IPS DF 19.7 (cell line): ENCODE data around the gene EPRS1.
"Not testable (repeated sequence)": the region's sequence is repeated elsewhere in the genome, so short reads cannot be mapped to it uniquely, and the experiment has no call there.

Experiments used
- DNase-seq: peaks from one replicate; pipeline ENCODE4 v3.0.0-alpha.2; 2013; ENCODE audit warnings: low read depth, low spot score

EPRS1 gene

DNA sequence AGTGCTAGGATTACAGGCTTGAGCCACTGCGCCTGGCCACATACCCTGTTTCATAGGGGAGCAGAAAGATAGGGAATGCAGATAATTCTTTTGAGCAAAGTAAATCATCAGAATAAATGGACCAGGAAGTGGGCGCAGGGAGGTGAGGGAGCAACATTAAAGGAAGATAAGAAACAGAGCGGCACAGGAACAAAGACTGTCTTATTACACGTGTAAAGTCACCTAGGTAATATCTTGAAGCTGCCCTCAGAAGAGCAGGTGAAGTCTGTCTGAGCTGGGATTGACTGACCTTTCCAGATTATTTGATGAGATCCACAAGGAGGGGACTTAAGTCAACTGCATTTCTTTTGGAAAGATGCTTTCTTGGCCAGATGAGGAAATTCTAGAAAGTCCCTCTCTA lies 7.7 kb downstream of the EPRS1 start:
- DNase-seq: no peak

DNA sequence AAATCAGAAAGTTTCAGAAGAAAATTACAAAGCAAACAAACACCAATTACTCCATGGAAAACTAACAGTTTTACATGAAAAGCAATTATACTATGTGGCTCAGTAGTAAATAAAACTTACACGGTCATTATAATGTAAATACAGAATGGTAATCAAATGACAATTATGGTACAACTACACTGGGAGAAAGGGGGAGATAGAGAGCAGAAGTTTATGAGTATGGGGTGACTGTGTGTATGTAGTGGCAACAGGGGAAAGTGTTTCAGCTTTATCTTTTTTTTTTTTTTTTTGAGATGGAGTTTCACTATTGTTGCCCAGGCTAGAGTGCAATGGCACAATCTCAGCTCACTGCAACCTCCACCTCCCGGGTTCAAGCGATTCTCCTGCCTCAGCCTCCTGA lies 8.5 kb downstream of the EPRS1 start:
- not testable (repeated sequence) for DNase-seq

DNA sequence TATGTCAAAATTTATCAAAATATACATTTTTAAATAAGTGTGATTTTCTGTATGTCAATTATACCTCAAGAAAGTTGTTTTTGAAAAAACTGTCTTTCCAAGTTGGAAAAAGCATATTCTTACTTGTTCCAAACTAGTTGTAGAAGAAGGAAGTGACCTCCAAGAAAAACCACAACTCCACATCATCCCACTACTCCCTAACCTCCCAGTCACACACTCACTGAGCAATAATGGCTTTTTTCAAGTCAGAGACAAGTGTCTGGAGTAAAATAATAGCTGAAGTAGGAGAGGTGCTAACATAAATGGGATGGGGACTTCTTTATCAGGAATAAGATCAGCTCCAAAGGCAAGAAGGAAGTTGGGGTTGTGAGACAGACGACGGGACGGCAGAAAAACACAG lies 13.4 kb downstream of the EPRS1 start:
- no peak for DNase-seq

DNA sequence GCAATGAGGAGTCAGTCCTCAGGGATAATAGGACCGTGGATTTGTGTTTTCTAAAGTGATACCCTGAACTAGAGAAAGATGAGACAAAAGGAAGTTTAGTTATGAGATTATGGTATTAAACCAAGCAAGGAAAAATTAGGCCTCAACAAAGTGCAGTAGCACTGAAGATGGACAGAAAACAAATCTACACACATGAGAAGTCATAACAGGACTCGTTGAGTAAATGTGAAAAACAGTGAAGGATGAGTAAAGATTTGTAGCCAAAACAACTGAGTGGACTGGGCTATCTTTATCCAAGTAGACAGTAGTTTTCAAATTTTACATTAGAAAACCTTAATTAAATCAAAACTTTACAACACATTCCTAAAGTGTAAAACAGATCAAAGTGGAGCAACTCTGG lies 15.0 kb downstream of the EPRS1 start:
- DNase-seq: no peak

DNA sequence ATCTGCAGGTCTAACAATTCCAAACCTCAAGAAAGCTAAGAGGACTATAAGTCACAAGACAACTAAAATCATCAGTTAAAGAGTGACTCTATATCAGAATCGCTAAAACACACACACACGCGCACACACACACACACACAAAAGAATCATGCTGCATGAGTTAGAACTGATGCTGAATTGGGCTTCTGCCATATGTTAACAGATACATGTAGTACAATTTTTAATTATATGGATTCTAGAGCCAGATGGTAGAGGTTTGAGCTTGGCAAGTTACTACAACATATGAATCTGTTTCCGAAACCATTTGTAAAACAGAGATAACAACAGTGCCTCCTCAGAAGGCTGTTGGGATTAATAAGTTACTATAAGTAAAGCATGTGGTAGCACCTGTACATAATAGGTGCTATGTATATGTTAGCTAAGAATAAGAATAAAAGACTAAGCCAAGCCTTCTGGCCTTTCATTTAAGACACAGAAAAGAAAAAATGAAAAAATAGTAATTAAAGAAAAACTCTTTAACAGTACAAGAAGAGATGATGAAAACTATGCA lies 17.9 kb downstream of the EPRS1 start:
- DNase-seq: no peak

DNA sequence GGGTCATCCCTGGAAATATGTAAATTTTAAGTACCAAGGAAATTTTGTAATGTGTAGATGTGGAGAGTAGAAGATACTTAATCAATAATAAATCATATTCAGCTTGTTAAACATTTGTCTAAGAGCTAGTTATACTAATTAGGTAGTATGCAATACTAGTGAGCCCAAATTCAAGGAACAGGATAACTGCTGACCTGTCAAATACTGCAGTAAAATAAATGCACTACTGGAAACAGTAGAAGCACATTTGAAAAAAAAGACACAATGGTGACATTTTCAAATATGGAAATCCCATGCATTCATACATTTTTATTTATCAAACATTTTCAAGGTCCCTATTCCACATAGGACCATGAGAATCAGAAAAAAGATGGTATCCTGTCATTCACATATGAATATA lies 27.2 kb downstream of the EPRS1 start:
- DNase-seq: no peak

DNA sequence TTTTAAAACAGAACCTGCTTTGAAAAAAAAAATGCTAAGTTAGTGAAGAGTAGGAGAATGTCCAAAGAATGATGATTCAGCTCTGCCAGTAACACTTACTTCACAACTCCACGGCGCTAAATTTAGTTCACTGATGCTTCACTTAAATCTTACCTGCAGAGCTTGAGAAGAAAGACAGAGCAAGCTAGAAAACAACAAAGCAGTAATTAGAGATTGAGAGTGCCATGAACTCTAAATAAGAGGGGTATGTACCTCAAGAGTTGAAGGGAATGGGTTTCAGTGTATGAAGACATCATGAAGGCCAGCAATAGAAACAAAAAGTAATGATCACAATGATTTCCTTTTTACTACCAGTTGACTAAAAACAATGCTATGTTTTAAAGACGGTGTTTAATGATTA lies 32.8 kb downstream of the EPRS1 start:
- no peak for DNase-seq

DNA sequence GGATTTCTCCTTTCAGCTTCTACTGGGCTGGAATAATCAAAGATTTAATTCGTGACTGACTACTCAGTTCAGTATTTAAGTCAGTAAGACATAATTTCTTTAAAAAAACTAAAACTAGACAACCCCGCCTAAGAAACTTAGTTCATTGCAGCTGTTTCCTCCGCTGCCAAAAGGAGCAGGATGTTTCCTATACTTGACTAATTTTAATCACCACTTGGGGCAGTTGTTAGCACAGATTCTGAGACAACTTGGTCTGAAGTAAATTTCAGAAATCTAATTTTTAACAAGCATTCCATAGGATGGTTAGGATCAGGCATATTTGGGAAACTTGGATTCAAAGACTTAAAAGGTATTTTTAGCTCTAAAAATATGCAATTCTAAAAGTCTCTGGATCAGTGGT lies 34.0 kb downstream of the EPRS1 start:
- no peak for DNase-seq

DNA sequence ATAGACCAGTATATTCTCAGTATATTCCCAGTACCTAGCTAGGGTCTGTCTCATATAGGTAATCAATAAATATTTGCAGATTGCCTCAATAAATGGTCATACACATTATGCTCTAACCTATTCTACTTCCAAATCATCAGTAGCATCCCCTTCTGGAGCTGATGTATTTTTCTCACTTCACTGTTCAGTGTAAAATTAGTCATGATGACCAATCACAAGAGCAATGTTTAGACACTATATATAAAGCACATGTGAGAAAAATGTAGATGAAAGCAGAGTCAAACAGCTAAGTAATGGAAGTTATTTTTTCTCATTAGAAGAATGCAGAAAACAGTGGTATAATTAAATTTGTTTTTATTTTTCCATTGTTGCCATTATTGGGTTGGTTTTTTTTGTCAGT lies 34.7 kb downstream of the EPRS1 start:
- DNase-seq: no peak

DNA sequence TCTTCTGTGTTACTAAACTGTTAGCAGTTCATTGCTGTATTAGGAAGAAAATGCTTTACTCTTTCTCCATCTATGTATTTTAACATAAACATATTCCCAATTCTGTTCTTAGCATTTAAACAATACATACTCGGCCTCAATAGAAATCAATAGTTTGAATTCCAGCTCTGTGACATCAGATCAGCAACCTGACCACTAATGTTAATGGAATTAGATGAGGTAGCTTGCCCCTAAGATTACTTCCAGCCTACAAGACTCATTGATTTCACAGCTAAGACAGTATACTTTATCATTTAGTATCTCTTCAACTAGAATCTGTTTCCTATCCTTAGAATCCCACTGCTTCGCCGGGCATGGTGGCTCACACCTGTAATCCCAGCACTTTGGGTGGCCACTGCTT lies 38.9 kb downstream of the EPRS1 start:
- DNase-seq: no peak

DNA sequence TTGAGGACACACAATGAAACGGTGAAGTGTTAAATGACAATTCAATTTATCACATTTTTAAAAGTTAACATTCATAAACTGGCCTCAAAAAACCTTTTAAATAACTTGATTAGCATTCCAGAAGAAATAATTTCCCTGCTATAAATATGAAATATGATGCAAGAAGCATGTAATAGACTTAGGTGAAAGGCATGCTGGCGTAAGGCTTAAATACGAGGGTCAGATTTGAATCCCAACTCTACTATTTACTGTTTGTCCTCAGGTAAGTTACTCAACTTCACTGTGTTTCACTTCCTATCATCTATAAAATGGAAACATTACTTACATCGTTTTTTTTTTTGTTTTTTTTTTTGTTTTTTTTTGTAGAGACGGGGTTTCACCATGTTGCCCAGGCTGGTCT lies 40.8 kb downstream of the EPRS1 start:
- DNase-seq: no peak

DNA sequence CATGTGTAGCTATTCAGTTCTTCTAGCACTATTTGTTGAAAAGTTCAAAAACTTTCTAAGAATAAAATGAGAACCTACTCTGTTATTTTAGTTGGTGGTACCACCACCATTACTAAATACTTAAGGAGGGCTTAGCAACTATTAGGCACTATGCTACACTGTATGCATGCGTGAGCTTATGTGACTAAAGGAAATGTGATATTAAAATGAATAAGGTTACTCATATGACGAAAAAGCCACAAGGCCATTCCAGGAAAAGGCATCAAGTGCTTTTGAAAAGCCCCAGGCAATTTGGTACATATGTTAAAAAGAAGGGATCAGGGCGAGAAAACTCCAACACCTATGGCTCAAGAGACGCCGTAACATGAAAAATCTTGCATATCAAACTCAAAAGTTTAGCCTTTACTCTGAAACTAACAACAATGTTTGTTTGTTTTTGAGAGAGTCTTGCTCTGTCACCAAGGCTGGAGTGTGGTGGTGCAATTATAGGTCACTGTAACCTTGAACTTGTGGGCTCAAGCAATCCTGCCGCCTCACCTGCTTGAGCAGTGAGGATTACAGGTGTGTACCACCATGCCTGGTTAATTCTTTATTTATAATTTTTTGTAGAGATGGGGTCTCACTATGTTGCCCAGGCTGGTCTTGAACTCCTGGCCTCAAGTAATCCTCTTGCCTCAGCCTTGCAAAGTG lies 42.5 kb downstream of the EPRS1 start:
- no peak for DNase-seq

DNA sequence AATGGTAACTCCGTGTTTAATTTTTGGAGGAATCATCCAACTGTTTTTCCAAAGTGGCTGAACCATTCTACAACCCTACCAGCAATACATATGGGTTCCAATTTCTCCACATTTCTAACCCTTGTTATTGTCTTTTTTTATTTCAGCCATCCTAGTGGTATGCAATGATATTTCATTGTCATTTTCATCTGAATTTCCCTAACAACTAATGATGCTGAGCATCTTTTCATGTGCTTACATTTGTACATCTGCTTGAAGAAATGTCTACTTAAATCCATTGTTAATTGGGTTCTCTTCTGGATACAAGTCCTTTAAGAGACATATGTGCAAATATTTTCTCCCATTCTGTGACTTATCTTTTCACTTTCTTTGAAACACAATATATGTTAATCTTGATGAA lies 43.3 kb downstream of the EPRS1 start:
- DNase-seq: no peak

DNA sequence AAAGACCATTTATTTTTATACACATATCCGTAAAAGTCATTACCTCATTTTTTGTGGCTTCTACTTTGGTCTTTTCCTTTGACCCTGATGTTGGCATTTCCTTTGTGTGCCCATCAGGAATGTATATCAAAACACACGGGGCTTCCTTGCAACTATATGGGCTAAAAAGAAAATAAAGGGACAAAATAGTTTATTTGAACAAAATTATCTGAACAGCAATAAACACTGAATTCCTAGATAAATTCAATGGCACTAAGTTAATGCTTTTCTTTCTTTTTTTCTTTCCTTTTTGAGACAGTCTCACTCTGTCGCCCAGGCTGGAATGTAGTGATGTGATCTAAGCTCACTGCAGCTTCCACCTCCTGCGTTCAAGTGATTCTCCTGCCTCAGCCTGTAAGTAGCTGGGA lies 45.2 kb downstream of the EPRS1 start:
- no peak for DNase-seq

DNA sequence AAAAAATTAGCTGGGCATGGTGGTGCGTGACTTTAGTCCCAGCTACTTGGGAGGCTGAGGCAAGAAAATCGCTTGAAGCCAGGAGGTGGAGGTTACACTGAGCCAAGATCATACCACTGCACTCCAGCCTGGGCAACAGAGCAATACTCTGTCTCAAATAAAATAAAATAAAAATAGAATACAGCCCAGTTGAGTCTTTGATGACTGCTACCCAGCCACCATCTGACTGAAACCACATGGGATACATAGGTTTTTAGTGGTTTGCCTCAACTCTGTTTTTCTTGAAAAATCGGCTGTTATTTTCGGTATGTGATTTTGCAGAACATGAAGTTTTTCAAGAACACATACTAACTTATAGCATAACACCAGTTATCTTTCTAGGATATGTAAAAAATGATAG lies 46.5 kb downstream of the EPRS1 start:
- no peak for DNase-seq
